GM12874 (cell line): ENCODE data around the gene DNAL4.

Experiments
- CTCF ChIP-seq: IDR thresholded peaks from 2 replicates; pipeline ENCODE4 v1.5.1; 2011; ENCODE audit warnings: low read depth, mild to moderate bottlenecking, control low read depth, low read length, moderate library complexity; ENCODE audit not compliant: insufficient read depth

Gene DNAL4

GRCh38 chr22:38793721-38794466 lies at the start of gene DNAL4:
Gene DNAL4 (minus strand): TSS chr22:38794143. CDS start chr22:38782731, 11,412 bp downstream.
- TF ChIP-seq CTCF = no peak

DNA sequence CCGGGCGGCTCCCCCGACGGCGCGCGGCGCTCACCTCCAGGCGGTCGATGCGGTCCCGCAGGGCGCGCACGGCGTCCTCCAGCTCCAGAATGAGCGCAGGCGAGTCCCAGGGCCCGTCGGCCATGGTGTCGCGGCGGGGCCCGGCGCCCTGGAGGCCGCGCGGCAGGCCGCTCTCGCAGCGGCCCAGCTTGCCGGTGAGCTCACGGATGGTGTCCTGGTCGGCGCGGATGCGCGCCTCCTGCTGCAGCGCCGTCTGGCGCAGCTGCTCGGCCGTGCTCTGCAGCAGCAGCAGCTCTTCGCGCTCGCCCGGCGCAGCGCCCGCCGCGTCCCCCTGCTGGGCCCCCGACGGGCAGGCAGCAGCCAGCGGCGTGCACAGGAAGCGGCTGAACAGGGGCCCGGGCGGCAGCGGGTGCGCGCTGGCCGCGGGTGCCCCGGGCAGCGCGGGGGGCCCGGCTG lies 49.3 kb upstream of the DNAL4 start:
- peak; percentile 14; the same call in 1 of the 2 replicates for TF ChIP-seq CTCF

DNA sequence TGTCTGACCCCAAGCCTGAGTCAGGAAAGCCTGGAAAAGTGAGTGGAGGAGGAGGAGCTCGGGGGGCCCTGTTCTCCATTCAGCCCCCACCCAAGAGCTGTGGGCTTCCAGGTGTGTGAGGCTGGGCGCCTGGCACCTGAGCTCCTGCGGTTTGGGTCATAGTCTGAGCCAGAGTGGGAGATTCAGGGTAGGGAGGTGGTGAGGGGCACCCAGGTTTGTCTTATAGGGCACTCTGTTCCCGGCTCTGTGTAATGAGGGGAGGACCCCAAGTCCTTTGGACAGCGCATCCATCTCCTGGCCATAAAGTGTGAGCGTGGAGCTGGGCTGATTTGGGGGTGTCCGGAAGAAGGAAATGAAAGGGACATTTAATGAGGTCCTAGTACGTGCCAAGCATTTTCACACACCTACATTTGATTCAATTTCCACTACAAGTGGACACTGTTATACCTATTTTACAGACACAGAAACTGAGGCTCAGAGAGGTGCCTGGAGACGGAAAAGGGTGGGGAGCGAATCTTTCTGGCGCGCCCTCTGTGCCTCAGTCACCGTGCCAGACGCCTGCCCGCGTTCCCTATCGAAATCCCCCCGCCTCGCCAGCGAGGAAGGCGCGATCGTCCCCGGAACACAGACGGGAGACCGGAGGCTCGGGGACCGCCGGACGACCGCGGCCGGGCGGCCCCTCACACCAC lies 48.7 kb upstream of the DNAL4 start:
- TF ChIP-seq CTCF = no peak

DNA sequence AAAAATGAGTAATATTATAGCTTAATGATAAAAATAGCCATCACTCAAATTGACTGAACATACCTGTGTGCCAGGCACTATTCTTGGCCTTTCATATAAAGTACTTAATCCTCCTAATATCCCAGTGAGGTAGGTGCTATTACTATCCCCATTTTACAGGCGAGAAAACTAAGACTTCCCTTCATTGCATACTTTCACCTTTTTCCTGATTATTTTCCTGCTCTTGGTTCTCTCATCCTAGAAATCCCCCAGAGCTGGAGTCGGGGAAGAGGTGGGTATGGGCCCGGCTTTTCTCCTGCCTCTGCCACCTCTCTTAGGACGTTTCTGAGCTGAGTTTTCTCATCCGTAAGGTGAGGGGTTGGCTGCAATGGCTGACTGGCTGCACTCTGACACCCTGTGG lies 47.7 kb upstream of the DNAL4 start:
- no peak for TF ChIP-seq CTCF

DNA sequence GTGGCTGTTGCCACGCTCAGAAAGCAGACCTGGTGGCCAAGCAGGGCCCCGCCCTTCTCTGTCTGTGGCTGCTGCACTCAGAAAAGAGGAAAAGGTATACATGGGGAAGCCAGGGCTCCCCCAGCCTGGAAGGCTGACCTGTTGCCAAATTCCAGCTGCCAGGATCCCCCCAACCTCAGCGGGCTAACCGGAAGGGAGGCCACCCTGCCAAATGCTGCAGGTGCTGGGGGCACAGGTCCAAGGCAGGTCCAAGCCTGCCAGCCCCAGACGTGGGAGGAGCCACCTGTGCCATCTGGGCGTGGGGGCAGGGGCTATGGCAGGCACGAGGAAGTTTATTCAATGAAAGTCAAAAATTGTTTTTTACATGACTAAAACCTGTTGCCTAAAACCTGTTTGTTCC lies 47.3 kb upstream of the DNAL4 start:
- no peak for TF ChIP-seq CTCF

DNA sequence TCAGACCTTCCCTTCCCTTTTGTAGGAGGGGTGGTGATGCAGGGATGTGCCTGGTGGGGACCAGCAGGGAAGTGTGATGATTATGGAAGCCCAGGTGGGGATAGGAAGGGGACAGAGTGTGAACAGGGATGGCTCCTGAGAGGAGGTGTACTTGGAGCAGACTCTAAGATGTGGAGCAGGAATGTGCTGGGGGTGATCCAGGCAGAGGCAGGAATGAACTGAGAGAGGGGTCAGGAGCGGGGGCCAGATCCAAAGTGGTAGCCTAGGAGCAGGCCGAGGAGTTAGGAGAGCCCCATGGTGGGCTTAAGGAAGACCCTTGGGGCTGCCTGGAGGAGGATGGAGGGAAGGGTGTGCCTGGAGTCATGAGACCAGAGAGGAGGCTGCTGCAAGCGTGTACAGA lies 46.2 kb upstream of the DNAL4 start:
- TF ChIP-seq CTCF = no peak

DNA sequence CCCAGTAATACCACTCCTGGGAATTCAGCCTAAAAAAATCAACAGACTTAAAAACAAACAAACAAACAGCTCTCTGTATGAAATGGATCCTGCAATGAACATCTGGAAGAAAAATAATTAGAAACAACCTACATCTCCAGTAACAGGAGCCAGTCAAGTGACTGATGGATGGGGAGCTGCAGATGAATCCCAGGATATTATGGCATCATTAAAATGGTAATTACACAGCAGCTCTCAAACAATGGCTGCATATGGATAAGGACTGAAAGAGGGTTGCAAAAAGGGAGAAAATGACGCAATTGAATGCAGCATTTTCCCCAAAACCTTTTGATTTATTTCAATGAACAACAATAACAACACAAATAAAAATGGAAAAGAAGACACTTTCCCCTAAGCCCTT lies 45.7 kb upstream of the DNAL4 start:
- no peak for TF ChIP-seq CTCF
